ENCODE data around the gene LY6G5C. TPM values are rescaled to one million over a fixed set of nuclear protein-coding genes. Genes with fewer than 3 reads are reported as not detected.
A peak's percentile ranks its signal among the peaks of the same experiment; 100 is the strongest.

The LY6G5C gene
- total and polyA plus RNA-seq, 2 donors (not counting 3 experiments of a cell fraction or from before 2014, with no cell fraction given) = 8.2 to 11.4 TPM

DNA sequence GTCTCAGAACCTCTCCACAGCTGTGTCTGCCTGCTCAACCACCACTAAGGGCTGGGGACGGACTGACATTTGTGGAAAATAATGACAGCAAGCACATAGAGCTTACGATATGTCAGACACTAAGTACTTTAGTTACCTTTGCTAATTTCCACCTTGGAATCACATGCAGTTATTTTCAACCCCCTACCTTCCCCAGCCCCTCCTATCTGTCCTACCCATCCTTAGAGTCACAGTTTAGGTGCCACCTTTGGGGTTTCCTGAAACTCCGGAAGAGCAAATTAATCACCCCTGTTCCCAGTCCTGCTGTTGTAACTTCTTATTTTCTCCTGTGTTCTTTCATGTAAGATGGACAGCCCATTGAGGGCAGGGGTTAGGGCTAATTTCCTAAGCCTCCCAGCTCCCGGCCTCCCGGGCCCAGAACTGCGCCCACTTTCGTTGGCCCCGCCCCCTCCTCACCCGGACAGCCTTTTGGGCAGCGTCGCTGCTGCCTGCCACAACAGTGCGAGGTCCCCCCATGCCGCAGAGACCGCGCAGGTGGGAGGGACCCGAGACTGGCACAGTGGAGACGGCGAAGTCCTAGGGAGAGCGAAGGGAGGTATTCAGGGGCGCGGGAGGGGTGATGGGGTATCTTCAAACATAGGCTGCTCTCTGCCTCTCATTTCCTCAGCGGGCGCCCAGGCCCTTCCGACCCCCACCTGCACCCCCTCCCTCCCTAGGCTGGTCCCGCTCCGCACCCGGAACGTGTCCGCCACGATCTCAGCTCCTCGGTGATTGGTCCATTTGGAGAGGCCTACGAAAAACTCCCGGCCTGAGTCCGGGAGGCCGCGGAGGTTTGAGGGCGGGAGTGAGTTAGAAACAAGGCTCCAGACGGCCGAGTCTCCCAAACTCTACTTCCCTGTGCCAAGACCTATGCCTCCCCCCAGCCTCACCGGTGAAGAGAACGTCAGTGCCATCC is 47.1 kb upstream of the LY6G5C start:
- dilution Hi-C loops (cut with MboI; ENCODE audit: extremely low pct_ligation_motif_present, low sequenced_read_pairs) = no loop called here
- no peak for TF ChIP-seq POLR2A (IDR thresholded peaks at IDR 0.05; ENCODE audit: low read depth, low read length)
- no peak for TF ChIP-seq MYC (IDR thresholded peaks at IDR 0.05; ENCODE audit: low read depth, low read length)
- TF ChIP-seq POLR2AphosphoS5 (IDR thresholded peaks at IDR 0.05; ENCODE audit: insufficient read depth, low read depth, low read length) = no peak
- TF ChIP-seq GATA2 (IDR thresholded peaks at IDR 0.05; ENCODE audit: insufficient read depth, insufficient read length, low read depth, low read length) = no peak
- TF ChIP-seq, protein P1, sequence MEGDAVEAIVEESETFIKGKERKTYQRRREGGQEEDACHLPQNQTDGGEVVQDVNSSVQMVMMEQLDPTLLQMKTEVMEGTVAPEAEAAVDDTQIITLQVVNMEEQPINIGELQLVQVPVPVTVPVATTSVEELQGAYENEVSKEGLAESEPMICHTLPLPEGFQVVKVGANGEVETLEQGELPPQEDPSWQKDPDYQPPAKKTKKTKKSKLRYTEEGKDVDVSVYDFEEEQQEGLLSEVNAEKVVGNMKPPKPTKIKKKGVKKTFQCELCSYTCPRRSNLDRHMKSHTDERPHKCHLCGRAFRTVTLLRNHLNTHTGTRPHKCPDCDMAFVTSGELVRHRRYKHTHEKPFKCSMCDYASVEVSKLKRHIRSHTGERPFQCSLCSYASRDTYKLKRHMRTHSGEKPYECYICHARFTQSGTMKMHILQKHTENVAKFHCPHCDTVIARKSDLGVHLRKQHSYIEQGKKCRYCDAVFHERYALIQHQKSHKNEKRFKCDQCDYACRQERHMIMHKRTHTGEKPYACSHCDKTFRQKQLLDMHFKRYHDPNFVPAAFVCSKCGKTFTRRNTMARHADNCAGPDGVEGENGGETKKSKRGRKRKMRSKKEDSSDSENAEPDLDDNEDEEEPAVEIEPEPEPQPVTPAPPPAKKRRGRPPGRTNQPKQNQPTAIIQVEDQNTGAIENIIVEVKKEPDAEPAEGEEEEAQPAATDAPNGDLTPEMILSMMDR (IDR thresholded peaks at IDR 0.05; ENCODE audit: extremely low read depth in 1 of 2, insufficient read depth in 1 of 2, low read depth in 1 of 2, low read length in 2 of 2) = no peak
- TF ChIP-seq, protein P2, sequence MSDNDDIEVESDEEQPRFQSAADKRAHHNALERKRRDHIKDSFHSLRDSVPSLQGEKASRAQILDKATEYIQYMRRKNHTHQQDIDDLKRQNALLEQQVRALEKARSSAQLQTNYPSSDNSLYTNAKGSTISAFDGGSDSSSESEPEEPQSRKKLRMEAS (IDR thresholded peaks at IDR 0.05; ENCODE audit: insufficient read depth, insufficient read length) = no peak
- TF ChIP-seq EZH2 (IDR thresholded peaks at IDR 0.05; ENCODE audit: borderline replicate concordance, low read depth, low read length, severe bottlenecking) = no peak
- no peak for TF ChIP-seq JUN (IDR thresholded peaks at IDR 0.05; ENCODE audit: borderline replicate concordance, insufficient read depth, insufficient read length, low read depth)
- Histone ChIP-seq H4K20me1 (replicated peaks; ENCODE audit: control insufficient read depth, extremely low read depth, insufficient read depth, low read length) (no peaks in the 10 kb centered on the region), H3K27me3 (ENCODE audit: control insufficient read depth in 2 of 2, insufficient read depth in 2 of 2, low read length in 2 of 2) (no peaks in the 10 kb centered on the region), H3K27ac (ENCODE audit: insufficient read depth, low read depth, low read length) (no peak overlapping the region), H3K9me3 (replicated peaks; ENCODE audit: control insufficient read depth, insufficient read depth, low read length) (no peaks in the 10 kb centered on the region), H3K4me1 (ENCODE audit: control insufficient read depth, extremely low read depth, insufficient read depth, low read length) (peaks cover 28% of the 10 kb centered on the region), H3K79me2 (ENCODE audit: control insufficient read depth, insufficient read depth, low read length) (peaks cover 2% of the 10 kb centered on the region), H3K36me3 (ENCODE audit: control insufficient read depth in 2 of 2, extremely low read depth in 1 of 2, insufficient read depth in 2 of 2, low read length in 2 of 2) (peaks cover 19 to 26% of the 10 kb centered on the region in 2 experiments), H3K4me3 (replicated peaks in 1 of 3; ENCODE audit: insufficient read depth in 1 of 3, low read depth in 1 of 3, low read length in 3 of 3) (peak overlapping the region in 1 of 3 experiments; percentile 94), H3K9me1 (replicated peaks; ENCODE audit: control insufficient read depth, extremely low read depth, insufficient read depth, low read length) (no peaks in the 10 kb centered on the region), H3K4me2 (ENCODE audit: insufficient read depth, low read length) (no peak overlapping the region), H2AFZ (ENCODE audit: low read depth, low read length) (no peak overlapping the region), H3K9ac (replicated peaks; ENCODE audit: extremely low read depth, insufficient read depth, low read length) (no peak overlapping the region)
- DNase-seq (ENCODE audit: low read depth, low spot score) = no peak
- BruUV-seq (replicated peaks) = no TSS peak
- POLR2A ChIA-PET = interaction anchor here (1.0 kb wide), 1 partner anchor 25 kb away, joined by 3 read pairs; the partner anchor contains the start of gene ABHD16A
- CTCF ChIA-PET = interaction anchor here (1.0 to 5.4 kb wide), 3 partner anchors 25 to 68 kb away, joined by 3 to 42 read pairs (median 4); partner anchors contain the start of genes ABHD16A and VARS1
- intact Hi-C loops (cut with micrococcal nuclease) = no loop called here
- no peak for FAIRE-seq

All from endothelial cell of umbilical vein (primary cell).